ENCODE data around the gene C15orf39. TPM values are rescaled to one million over a fixed set of nuclear protein-coding genes. Genes with fewer than 3 reads are reported as not detected.

C15orf39 gene
- total and polyA plus RNA-seq, 2 experiments from 2014 or later, result 13.4 to 54.1 TPM

GRCh38 chr15:75156326-75157215 lies 45.1 kb upstream of the C15orf39 start:
- peak overlapping the region; percentile 48; the same call in 1 of the 2 replicates for H2AFZ ChIP-seq
- H3F3A ChIP-seq (replicated peaks; ENCODE audit: low read depth), result no peaks in the 10 kb centered on the region
- TF ChIP-seq CREB1 (CRISPR knock-in tag; IDR thresholded peaks at IDR 0.05; ENCODE audit: low read depth), result no peak
- TF ChIP-seq ETS1 (IDR thresholded peaks at IDR 0.05), result no peak
- TF ChIP-seq STAT1 (IDR thresholded peaks at IDR 0.05; ENCODE audit: unreplicated experiment), result no peak
- TF ChIP-seq REST (IDR thresholded peaks at IDR 0.05; ENCODE audit: unreplicated experiment), result no peak
- no peak for TF ChIP-seq ZNF114 (CRISPR knock-in tag; IDR thresholded peaks at IDR 0.05)
- TF ChIP-seq ZNF331 (CRISPR knock-in tag; IDR thresholded peaks at IDR 0.05; ENCODE audit: low read depth), result no peak
- TF ChIP-seq POLR2AphosphoS5 (IDR thresholded peaks at IDR 0.05; ENCODE audit: low read depth), result no peak
- no peak for TF ChIP-seq EZH2 (IDR thresholded peaks at IDR 0.05; ENCODE audit: low read depth, unreplicated experiment)
- no peak for TF ChIP-seq ZNF462 (CRISPR knock-in tag; IDR thresholded peaks at IDR 0.05)
- TF ChIP-seq, protein P1, sequence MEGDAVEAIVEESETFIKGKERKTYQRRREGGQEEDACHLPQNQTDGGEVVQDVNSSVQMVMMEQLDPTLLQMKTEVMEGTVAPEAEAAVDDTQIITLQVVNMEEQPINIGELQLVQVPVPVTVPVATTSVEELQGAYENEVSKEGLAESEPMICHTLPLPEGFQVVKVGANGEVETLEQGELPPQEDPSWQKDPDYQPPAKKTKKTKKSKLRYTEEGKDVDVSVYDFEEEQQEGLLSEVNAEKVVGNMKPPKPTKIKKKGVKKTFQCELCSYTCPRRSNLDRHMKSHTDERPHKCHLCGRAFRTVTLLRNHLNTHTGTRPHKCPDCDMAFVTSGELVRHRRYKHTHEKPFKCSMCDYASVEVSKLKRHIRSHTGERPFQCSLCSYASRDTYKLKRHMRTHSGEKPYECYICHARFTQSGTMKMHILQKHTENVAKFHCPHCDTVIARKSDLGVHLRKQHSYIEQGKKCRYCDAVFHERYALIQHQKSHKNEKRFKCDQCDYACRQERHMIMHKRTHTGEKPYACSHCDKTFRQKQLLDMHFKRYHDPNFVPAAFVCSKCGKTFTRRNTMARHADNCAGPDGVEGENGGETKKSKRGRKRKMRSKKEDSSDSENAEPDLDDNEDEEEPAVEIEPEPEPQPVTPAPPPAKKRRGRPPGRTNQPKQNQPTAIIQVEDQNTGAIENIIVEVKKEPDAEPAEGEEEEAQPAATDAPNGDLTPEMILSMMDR (conservative IDR thresholded peaks at IDR 0.05; ENCODE audit: low read depth in 2 of 2), result no peak
- TF ChIP-seq NANOG (IDR thresholded peaks at IDR 0.05; ENCODE audit: borderline replicate concordance), result no peak
- no peak for TF ChIP-seq EZH2phosphoT487 (IDR thresholded peaks at IDR 0.05; ENCODE audit: unreplicated experiment)
- no peak for TF ChIP-seq JUNB (IDR thresholded peaks at IDR 0.05; ENCODE audit: unreplicated experiment)
- H3K4me3 ChIP-seq, result no peak overlapping the region
- H3K9me2 ChIP-seq (ENCODE audit: insufficient read depth), result no peaks in the 10 kb centered on the region
- Mint-ChIP-seq H3K27me3 (ENCODE audit: insufficient read depth, low read depth, poor library complexity) (peaks cover 10% of the 10 kb centered on the region), H3K36me3 (ENCODE audit: low read depth) (no peaks in the 10 kb centered on the region), H3K4me3 (no peak overlapping the region), H3K4me1 (peaks cover 6% of the 10 kb centered on the region; the same call in 2 of the 3 replicates), H3K9me3 (peaks cover 3% of the 10 kb centered on the region; the same call in 1 of the 3 replicates), H3K27ac (no peak overlapping the region)
- H3K4me2 ChIP-seq, result 0 out of 2 replicates have a peak overlapping the region, but pooled peaks have one; percentile 57
- H3K4me1 ChIP-seq (ENCODE audit: insufficient read depth), result no peaks in the 10 kb centered on the region; the same call in 1 of the 2 replicates
- no peaks in the 10 kb centered on the region for H3K36me3 ChIP-seq (ENCODE audit: insufficient read depth)
- peak; percentile 84 for ATAC-seq
- no peaks in the 10 kb centered on the region for H3K27me3 ChIP-seq (ENCODE audit: insufficient read depth)
- H4K20me1 ChIP-seq (replicated peaks; ENCODE audit: insufficient read depth), result no peaks in the 10 kb centered on the region
- H3K79me2 ChIP-seq (replicated peaks; ENCODE audit: insufficient read depth), result no peaks in the 10 kb centered on the region
- DNase-seq (ENCODE audit: low spot score), result peak; percentile 83
- peak overlapping the region; percentile 74; the same call in 1 of the 2 replicates for H3K27ac ChIP-seq (ENCODE audit: low read depth)

Data from GM23338 (cell line).